NCI-H345 treated with DMSO at 0.1 percent for 48 hours (cell line): ENCODE results near the gene UCMA.
"Not testable (repeated sequence)": the region's sequence is repeated elsewhere in the genome, so short reads cannot be mapped to it uniquely, and the experiment has no call there.

Source experiments
- DNase-seq: peaks from one replicate; lab custom pipeline; 2025; ENCODE audit not compliant: unreplicated experiment; lab: John Stamatoyannopoulos, UW

UCMA gene

GRCh38 chr10:13234172-13234571 is at the start of gene UCMA:
Gene UCMA (minus strand): TSS chr10:13234374. CDS start chr10:13234258, 116 bp downstream.
- DNase-seq: no peak

- DNase-seq: not testable (repeated sequence)
These were observed 48.2 kb upstream of the UCMA start for GRCh38 chr10:13282348-13282747.

GRCh38 chr10:13276749-13277365 is 42.7 kb upstream of the UCMA start:
- DNase-seq: no peak

GRCh38 chr10:13276146-13276545 is 42.0 kb upstream of the UCMA start:
- DNase-seq: not testable (repeated sequence)

DNA sequence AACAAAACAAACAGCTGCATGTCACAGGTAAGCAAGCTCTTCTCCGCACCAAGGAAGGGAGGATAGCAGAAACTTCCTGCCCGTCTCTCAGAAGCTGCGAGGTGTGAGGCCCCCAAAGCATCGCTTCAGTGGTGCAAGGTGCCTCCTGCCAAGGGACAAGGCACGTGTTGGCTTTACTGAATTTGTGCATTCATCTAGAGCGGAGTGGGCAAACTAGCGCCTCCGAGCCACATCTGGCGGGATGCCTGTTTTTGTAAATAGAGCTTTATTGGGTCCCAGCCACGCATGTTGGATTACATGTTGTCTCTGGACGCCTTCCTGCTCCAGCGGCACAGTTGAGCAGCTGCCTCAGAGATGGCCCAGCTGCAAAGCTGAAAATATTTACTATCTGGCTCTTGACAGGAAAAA is 38.0 kb upstream of the UCMA start:
- no peak for DNase-seq

DNA sequence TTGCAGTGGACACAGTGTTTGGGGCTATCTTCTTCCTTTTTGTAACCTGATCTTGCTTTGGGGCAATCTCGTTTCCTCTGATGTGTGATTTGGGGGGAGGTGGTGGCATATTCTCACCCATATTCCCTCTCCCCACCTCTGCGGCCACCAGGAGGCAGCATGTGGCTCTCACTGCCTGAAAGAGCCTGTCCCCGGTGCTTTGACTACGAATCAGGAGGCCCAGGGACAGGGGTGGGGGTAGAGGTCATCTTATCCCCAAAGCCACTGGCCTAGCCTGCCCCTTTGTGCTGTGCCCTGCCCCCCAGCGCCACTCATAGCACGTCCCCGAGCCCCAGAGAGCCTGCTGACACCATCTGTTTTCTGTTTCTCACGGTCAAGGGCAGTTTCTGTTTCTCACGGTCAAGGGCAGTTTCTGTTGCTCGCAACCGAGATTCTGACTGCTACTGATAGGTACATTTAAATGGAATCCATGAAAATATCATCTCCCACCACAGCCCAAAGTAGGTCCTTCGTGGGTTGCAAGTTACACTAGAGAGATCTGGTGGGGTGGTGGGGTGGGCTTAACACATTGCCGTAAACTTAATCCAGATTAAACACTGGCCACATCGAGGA is 37.5 kb upstream of the UCMA start:
- no peak for DNase-seq

DNA sequence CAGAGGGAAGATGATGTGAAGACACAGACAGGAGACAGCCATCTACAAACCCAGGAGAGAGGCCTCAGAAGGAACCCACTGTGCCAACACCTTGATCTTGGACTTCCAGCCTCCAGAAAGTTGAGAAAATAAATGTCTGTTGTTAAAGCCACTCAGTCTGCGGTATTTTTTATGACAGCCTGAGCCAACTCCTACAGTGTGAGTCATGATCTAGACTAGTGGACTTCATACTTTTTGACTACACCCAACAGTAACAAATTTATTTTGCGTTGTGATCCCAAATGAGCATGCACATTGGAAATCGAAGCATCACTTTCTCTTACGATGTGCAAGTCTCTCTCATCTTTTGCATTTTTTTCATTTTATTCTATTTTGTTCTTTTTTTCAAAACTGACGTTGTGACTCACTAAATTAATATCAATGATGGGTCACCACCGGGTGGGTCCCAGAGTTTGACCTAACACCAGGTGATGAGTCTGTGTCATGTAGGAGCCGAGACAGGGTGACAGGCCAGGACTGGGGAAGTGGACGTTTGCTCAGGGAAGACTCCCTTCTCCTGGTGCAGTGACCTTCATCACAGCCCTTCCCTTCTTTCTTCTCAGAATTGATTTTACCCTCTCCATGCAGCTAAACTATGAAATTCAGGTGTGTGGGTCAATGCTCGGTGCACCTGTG is 36.8 kb upstream of the UCMA start:
- no peak for DNase-seq

DNA sequence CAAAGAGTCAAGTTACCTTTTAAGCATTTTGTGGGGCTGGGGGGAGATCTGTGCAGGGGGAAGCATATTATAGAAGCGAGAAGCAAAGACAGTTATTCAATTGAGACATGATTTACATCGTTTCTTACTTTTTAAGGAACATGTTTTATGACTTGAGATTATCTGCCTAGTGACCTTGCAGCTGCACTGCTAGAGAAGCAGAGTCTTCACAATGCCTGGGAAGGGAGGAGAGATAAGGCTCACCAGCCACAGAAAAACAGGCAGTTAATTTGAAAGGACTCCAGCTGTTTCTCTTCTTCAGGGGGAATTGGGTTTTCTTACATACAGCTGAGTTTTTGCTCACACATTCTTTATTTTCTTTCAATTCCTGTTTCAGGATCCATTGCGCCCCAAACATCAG is 34.7 kb upstream of the UCMA start:
- DNase-seq: no peak

DNA sequence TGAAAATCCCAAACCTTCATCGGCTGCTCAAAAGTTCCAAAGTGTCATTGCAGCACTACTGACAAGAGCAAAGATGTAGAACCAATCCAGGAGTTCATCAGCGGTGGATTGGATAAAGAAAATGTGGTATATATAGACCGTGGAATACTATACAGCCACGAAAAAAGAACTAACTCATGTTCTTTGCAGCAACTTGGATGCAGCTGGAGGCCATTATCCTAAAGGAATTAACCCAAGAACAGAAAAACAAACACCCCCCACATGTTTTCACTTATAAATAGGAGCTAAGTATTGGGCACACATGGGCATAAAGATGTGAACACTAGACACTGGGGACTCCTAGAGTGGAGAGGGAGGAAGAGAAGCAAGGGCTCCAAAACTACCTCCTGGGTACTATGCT is 34.1 kb upstream of the UCMA start:
- DNase-seq: no peak

GRCh38 chr10:13263591-13263990 is 29.4 kb upstream of the UCMA start:
- DNase-seq: no peak

GRCh38 chr10:13262433-13262832 is 28.3 kb upstream of the UCMA start:
- DNase-seq: no peak

- no peak for DNase-seq
These were observed 23.5 kb upstream of the UCMA start for GRCh38 chr10:13257621-13258140.

DNA sequence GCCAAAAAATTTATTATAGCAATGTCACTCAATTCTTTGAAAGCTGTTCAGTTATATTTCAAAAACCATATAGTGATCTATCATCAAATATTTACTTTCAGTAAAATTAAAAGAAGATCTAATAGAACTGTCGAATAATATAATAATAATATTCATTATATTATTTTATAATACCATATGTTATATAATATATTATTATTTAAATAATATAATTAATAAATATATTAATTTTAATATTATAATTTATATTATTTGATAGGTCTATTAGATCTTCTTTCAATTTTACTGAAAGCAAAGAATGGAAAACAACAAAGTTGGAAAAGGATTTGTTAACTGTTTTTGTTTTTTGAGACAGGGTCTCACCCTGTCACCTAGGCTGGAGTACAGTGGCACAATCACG is 22.5 kb upstream of the UCMA start:
- no peak for DNase-seq

DNA sequence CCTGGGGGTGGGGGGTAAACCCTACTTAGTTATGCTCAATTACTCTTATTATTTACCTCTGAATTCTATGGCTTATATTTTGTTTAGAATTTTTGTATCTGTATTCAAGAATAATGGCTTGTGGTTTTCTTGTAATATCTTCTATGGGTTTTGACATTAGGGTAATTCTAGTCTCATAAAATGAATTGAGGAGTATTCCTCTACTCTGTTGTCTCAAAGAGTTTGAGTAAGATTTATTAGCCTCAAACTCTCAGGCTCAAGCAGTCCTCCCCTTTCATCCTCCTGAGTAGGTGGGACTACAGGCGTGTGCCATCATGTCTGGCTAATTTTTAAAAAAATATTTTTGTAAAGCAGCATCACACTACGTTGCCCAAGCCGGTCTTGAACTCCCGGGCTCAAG is 19.6 kb upstream of the UCMA start:
- DNase-seq: no peak

- no peak for DNase-seq
These were observed 13.6 kb upstream of the UCMA start for GRCh38 chr10:13247784-13248183.

GRCh38 chr10:13247246-13247645 is 13.1 kb upstream of the UCMA start:
- no peak for DNase-seq

DNA sequence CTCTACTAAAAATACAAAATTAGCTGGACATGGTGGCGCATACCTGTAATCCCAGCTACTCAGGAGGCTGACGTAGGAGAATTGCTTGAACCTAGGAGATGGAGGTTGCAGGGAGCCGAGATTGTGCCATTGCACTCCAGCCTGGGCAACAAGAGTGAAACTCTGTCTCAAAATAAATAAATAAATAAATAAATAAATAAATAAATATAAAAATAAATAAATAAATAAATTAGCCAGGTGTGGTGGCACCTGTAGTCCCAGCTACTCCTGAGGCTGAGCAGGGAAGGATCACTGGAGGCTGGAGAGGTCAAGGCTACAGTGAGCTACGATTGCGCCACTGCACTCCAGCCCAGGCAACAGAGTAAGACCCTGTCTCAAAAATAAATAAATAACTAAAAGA is 8.1 kb upstream of the UCMA start:
- DNase-seq: not testable (repeated sequence)

GRCh38 chr10:13241613-13242012 is 7.4 kb upstream of the UCMA start:
- DNase-seq: no peak

- DNase-seq: no peak
These were observed 5.7 kb upstream of the UCMA start for GRCh38 chr10:13239923-13240322.

DNA sequence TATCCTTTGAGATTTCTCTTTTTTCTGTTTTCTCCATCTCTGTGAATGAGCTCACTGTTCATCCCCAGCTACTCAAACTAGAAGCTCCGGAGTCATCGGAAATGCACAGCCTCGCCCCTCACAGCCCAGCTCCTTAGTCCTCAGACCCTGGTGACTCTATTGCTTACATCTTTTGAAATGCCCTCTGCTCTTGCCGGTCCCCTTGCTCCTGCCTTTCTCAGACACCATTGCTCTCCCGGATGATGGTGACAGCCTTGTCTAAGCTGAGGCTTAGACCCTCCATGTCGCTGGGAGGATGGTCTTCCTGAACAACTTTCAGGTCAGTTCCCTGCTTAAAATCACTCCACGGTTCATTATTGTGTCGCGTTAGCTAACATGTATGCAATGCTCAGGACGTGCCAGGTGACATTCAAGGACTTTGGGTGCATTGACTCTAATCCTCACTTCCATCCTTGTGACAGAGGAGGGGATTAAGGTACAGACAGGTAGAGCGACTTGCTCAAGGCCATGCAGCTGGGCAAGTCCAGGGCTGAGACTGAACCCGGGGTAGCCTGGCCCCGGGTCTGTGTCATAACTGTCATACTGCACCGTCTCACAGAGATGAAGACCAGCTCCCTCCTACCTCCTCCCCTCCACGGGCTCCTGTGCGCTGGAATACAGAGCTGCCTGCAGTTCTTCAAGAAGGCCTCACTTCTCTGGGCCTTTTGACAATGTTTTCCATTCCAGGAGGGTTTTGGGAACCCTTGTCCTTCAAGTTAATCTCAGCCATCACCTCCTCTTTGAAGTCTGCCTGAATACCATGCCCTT is 4.3 kb upstream of the UCMA start:
- no peak for DNase-seq

DNA sequence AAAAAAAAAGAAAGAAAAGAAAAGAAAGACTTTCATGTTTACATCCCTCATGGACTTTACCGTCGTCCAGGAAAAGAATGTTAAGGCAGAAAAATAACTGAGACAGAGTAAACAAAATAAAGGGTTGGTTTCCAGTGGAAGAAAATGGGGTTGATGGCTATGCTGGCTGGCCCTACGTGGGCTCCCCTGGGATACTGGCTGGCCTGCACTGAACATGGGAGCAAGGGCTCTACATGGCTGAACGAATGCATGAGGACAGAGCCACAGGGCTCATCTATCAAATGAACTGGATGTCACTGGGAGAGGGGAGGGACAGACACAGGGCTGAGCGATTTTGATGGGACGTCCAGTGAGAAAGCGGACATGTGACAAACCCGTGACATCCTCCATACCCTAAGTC is 2.5 kb upstream of the UCMA start:
- DNase-seq: no peak
